GM12878 (cell line): ENCODE measurements around the gene TIPRL. TPM values are rescaled to one million over a fixed set of nuclear protein-coding genes. Genes with fewer than 3 reads are reported as not detected.

Experiments
- ATAC-seq: fragments of 200-7000 bp; cut with Tn5 transposase; 3 replicates; pipeline ENCODE4 v1.9.1; 2020; ENCODE audit warnings: mild to moderate bottlenecking, moderate library complexity
- BruUV-seq: library from RNA; stranded (reverse); fragments of 400-500 nt; replicated peaks from 2 replicates; lab custom pipeline; 2021; lab: Mats Ljungman, UMichigan
- CTCF ChIA-PET: fragments of 300-600 bp; sonication (Branson Sonifier 250); formaldehyde crosslinking; extraction: SDS; loops from one replicate; lab custom pipeline; 2021; ENCODE audit warnings: inconsistent platforms; lab: Yijun Ruan, JAX
- POLR2A ChIA-PET: fragments of 350-600 bp; formaldehyde crosslinking; extraction: SDS; loops from one replicate; lab custom pipeline; 2021; ENCODE audit warnings: inconsistent platforms; lab: Charles Lee
- RAD21 ChIA-PET: fragments of 300-600 bp; sonication (Branson Sonifier 250); formaldehyde crosslinking; loops from one replicate; lab custom pipeline; 2023; ENCODE audit warnings: antibody characterized with exemption; ENCODE audit not compliant: unreplicated experiment; lab: Charles Lee
- SMC1A ChIA-PET: fragments of 300-600 bp; sonication (Branson Sonifier 250); formaldehyde crosslinking; loops from one replicate; lab custom pipeline; 2023; ENCODE audit not compliant: unreplicated experiment, uncharacterized antibody; lab: Charles Lee
- DNase-seq: peaks from one replicate; pipeline ENCODE4 v3.0.0-alpha.2; 2011; ENCODE audit warnings: low read depth, low spot score
- FAIRE-seq: peaks from 3 replicates; lab custom pipeline; 2011; peaks lifted over from hg19 to GRCh38; lab: Jason Lieb, UNC
- H2AFZ ChIP-seq: 2 replicates; pipeline ENCODE4 v1.6.0; 2011; ENCODE audit warnings: low read depth, low read length, control low read depth; ENCODE audit not compliant: control insufficient read depth
- H3K27ac ChIP-seq: 2 replicates; pipeline ENCODE4 v1.5.1; 2011; ENCODE audit warnings: control low read depth; ENCODE audit not compliant: control insufficient read depth, insufficient read depth
- H3K27me3 ChIP-seq, 2 experiments: replicated peaks in 1 of 2; 2 replicates each; pipeline versions ENCODE4 v1.6.0 to v1.6.1; 2011; ENCODE audit warnings: low read length in 1 of 2; ENCODE audit not compliant: control insufficient read depth in 2 of 2, insufficient read depth in 2 of 2
- H3K36me3 ChIP-seq, 2 experiments: 2 replicates each; pipeline ENCODE4 v1.5.1; 2011; ENCODE audit warnings: low read length in 1 of 2; ENCODE audit not compliant: control insufficient read depth in 2 of 2, insufficient read depth in 2 of 2
- H3K4me1 ChIP-seq: 2 replicates; pipeline ENCODE4 v1.6.1; 2011; ENCODE audit warnings: mild to moderate bottlenecking, low read length, moderate library complexity, mixed read lengths; ENCODE audit not compliant: control insufficient read depth, insufficient read depth
- H3K4me2 ChIP-seq: 2 replicates; pipeline ENCODE4 v1.6.0; 2011; ENCODE audit warnings: control low read depth; ENCODE audit not compliant: control insufficient read depth, insufficient read depth
- H3K4me3 ChIP-seq: fragments of 200-600 bp; sonication (generic); 2 replicates; pipeline ENCODE4 v1.5.1; 2016
- H3K79me2 ChIP-seq: 2 replicates; pipeline ENCODE4 v1.6.0; 2011; ENCODE audit warnings: low read length; ENCODE audit not compliant: control insufficient read depth, insufficient read depth
- H3K9ac ChIP-seq: 2 replicates; pipeline ENCODE4 v1.8.0; 2011; ENCODE audit warnings: low read length, control low read depth, mixed read lengths; ENCODE audit not compliant: control insufficient read depth, insufficient read depth
- H3K9me3 ChIP-seq: replicated peaks from 3 replicates; pipeline ENCODE4 v1.5.1; 2011; ENCODE audit warnings: mild to moderate bottlenecking, low read length; ENCODE audit not compliant: control insufficient read depth, insufficient read depth
- H4K20me1 ChIP-seq: 2 replicates; pipeline ENCODE4 v1.6.0; 2011; ENCODE audit not compliant: control insufficient read depth, insufficient read depth
- GATAD2B ChIP-seq: fragments of 450-650 bp; conservative IDR thresholded peaks from 2 replicates; pipeline ENCODE4 v1.6.1; 2017; ENCODE audit warnings: low read depth, mild to moderate bottlenecking, moderate library complexity
- LARP7 ChIP-seq: fragments of 450-650 bp; IDR thresholded peaks from 2 replicates; pipeline ENCODE4 v1.6.1; 2017; ENCODE audit warnings: mild to moderate bottlenecking
- MTA3 ChIP-seq: IDR thresholded peaks from 2 replicates; pipeline ENCODE4 v1.6.1; 2012; ENCODE audit warnings: low read length, inconsistent platforms, borderline replicate concordance
- SMAD1 ChIP-seq: fragments of 450-650 bp; IDR thresholded peaks from 2 replicates; pipeline ENCODE4 v1.6.1; 2018; ENCODE audit warnings: mild to moderate bottlenecking, low read depth; ENCODE audit not compliant: partially characterized antibody
- SPI1 ChIP-seq: IDR thresholded peaks from 2 replicates; pipeline ENCODE4 v1.6.1; 2011; ENCODE audit warnings: low read depth, mild to moderate bottlenecking, low read length, moderate library complexity, borderline replicate concordance; ENCODE audit not compliant: insufficient read depth
- SREBF2 ChIP-seq: IDR thresholded peaks from 2 replicates; pipeline ENCODE4 v1.6.1; 2012; ENCODE audit warnings: mild to moderate bottlenecking, low read length
- TCF12 ChIP-seq: IDR thresholded peaks from 2 replicates; pipeline ENCODE4 v1.6.1; 2011; ENCODE audit warnings: low read depth, mild to moderate bottlenecking, low read length
- ZNF384 ChIP-seq: IDR thresholded peaks from 2 replicates; pipeline ENCODE4 v1.6.1; 2012; ENCODE audit warnings: low read depth, mild to moderate bottlenecking, low read length, improper control_type of control experiment, borderline replicate concordance
- ZNF622 ChIP-seq: fragments of 450-650 bp; IDR thresholded peaks from 2 replicates; pipeline ENCODE4 v1.6.1; 2017; ENCODE audit warnings: mild to moderate bottlenecking, inconsistent platforms
- WGBS: methylation state at CpG from one replicate; pipeline ENCODE4 v1.1.6; 2016; ENCODE audit warnings: low lambda C conversion rate; ENCODE audit not compliant: insufficient replicate concordance, insufficient coverage; ENCODE audit errors: missing lambda C conversion rate; 5-methylcytosine and 5-hydroxymethylcytosine counted together
- in situ Hi-C: fragments of 300-500 bp; cut with MboI; formaldehyde crosslinking; loops from 9 replicates; pipeline ENCODE4 v1.14.3; 2018; ENCODE audit warnings: mixed read lengths
- intact Hi-C: fragments of 100-400 bp; cut with micrococcal nuclease; formaldehyde crosslinking; loops from one replicate; pipeline ENCODE4 v1.14.2; 2022; ENCODE audit not compliant: unreplicated experiment
- polyA plus RNA-seq, 11 experiments: library from polyadenylated mRNA; depleted of rRNA in 4 of 11; unstranded in 6 of 11; stranded (reverse) in 5 of 11; fragments of >200 nt; fragmentation: Nextera tagmentation in 4 of 11; fragmentation: Illumina TruSeq in 1 of 11; extraction: Ambion mirVana in 4 of 11; extraction: Trizol in 1 of 11; gene quantifications; 1 replicate in 1 of 11; 2 replicates in 10 of 11; pipeline versions ENCODE4 v1.2.1 to v1.2.3, GENCODE V29; 2011 to 2016; ENCODE audit warnings: inconsistent platforms in 2 of 11, missing spikeins in 2 of 11, low read depth in 1 of 11
- total RNA-seq, 4 experiments: library from RNA; depleted of rRNA in 3 of 4; stranded (reverse); fragments of >200 nt in 3 of 4; fragmentation: Illumina TruSeq in 1 of 4; extraction: Trizol in 1 of 4; gene quantifications; 2 replicates each; pipeline versions ENCODE4 v1.2.1 to v1.2.3, GENCODE V29; 2013 to 2021
- TF ChIP-seq, protein P1 (sequence below): fragments of 450-650 bp; IDR thresholded peaks from 2 replicates; pipeline ENCODE4 v1.6.1; 2017; ENCODE audit warnings: mild to moderate bottlenecking, low read depth, inconsistent platforms; ENCODE audit not compliant: poor library complexity, severe bottlenecking
- TF ChIP-seq, protein P2 (sequence below): fragments of 450-650 bp; IDR thresholded peaks from 2 replicates; pipeline ENCODE4 v1.6.1; 2017; ENCODE audit warnings: low read depth, mild to moderate bottlenecking, moderate library complexity
- TF ChIP-seq, protein P3 (sequence below): IDR thresholded peaks from 2 replicates; pipeline ENCODE4 v1.6.1; 2012; ENCODE audit warnings: improper control_type of control experiment, low read depth, low read length; ENCODE audit not compliant: insufficient replicate concordance

Gene TIPRL
- total and polyA plus RNA-seq, 10 of the 15 experiments (the other 5 are each of a cell fraction or from before 2014, with no cell fraction given) = 36.4 to 72.1 (median 49.9) TPM

- no peak overlapping the region for H3K4me3 ChIP-seq
- ChIA-PET CTCF (interaction anchor here (0.6 to 1.2 kb wide), 4 partner anchors 15 to 336 kb away, joined by 3 read pairs; no protein-coding TSS in a partner anchor), POLR2A (no interaction called here), RAD21 (no interaction called here), SMC1A (no interaction called here)
- peaks cover 8% of the 10 kb centered on the region for H3K4me1 ChIP-seq
- peaks cover 11 to 20% of the 10 kb centered on the region in 2 experiments; a peak in 3 of 4 replicates for H3K27me3 ChIP-seq
- H4K20me1 ChIP-seq = no peaks in the 10 kb centered on the region
- H3K36me3 ChIP-seq = no peaks in the 10 kb centered on the region
- in situ Hi-C loops = no loop called here
- BruUV-seq = no TSS peak
- H2AFZ ChIP-seq = no peak overlapping the region
- H3K27ac ChIP-seq = no peak overlapping the region
- ATAC-seq (no peak), FAIRE-seq (no peak), DNase-seq (no peak)
- intact Hi-C loops = no loop called here
- no peaks in the 10 kb centered on the region for H3K9me3 ChIP-seq
- no peak overlapping the region for H3K9ac ChIP-seq
- no peaks in the 10 kb centered on the region for H3K79me2 ChIP-seq
- H3K4me2 ChIP-seq = no peak overlapping the region
- WGBS = 73% methylated on average over 5 of the region's 5 CpGs
- TF ChIP-seq GATAD2B (no peak), SMAD1 (no peak), ZNF622 (no peak), ZNF384 (no peak), LARP7 (no peak), TCF12 (no peak), SPI1 (no peak), MTA3 (no peak), SREBF2 (no peak)
- TF ChIP-seq, protein P1, sequence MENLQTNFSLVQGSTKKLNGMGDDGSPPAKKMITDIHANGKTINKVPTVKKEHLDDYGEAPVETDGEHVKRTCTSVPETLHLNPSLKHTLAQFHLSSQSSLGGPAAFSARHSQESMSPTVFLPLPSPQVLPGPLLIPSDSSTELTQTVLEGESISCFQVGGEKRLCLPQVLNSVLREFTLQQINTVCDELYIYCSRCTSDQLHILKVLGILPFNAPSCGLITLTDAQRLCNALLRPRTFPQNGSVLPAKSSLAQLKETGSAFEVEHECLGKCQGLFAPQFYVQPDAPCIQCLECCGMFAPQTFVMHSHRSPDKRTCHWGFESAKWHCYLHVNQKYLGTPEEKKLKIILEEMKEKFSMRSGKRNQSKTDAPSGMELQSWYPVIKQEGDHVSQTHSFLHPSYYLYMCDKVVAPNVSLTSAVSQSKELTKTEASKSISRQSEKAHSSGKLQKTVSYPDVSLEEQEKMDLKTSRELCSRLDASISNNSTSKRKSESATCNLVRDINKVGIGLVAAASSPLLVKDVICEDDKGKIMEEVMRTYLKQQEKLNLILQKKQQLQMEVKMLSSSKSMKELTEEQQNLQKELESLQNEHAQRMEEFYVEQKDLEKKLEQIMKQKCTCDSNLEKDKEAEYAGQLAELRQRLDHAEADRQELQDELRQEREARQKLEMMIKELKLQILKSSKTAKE = no peak
- TF ChIP-seq, protein P2, sequence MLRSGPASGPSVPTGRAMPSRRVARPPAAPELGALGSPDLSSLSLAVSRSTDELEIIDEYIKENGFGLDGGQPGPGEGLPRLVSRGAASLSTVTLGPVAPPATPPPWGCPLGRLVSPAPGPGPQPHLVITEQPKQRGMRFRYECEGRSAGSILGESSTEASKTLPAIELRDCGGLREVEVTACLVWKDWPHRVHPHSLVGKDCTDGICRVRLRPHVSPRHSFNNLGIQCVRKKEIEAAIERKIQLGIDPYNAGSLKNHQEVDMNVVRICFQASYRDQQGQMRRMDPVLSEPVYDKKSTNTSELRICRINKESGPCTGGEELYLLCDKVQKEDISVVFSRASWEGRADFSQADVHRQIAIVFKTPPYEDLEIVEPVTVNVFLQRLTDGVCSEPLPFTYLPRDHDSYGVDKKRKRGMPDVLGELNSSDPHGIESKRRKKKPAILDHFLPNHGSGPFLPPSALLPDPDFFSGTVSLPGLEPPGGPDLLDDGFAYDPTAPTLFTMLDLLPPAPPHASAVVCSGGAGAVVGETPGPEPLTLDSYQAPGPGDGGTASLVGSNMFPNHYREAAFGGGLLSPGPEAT = no peak
- TF ChIP-seq, protein P3, sequence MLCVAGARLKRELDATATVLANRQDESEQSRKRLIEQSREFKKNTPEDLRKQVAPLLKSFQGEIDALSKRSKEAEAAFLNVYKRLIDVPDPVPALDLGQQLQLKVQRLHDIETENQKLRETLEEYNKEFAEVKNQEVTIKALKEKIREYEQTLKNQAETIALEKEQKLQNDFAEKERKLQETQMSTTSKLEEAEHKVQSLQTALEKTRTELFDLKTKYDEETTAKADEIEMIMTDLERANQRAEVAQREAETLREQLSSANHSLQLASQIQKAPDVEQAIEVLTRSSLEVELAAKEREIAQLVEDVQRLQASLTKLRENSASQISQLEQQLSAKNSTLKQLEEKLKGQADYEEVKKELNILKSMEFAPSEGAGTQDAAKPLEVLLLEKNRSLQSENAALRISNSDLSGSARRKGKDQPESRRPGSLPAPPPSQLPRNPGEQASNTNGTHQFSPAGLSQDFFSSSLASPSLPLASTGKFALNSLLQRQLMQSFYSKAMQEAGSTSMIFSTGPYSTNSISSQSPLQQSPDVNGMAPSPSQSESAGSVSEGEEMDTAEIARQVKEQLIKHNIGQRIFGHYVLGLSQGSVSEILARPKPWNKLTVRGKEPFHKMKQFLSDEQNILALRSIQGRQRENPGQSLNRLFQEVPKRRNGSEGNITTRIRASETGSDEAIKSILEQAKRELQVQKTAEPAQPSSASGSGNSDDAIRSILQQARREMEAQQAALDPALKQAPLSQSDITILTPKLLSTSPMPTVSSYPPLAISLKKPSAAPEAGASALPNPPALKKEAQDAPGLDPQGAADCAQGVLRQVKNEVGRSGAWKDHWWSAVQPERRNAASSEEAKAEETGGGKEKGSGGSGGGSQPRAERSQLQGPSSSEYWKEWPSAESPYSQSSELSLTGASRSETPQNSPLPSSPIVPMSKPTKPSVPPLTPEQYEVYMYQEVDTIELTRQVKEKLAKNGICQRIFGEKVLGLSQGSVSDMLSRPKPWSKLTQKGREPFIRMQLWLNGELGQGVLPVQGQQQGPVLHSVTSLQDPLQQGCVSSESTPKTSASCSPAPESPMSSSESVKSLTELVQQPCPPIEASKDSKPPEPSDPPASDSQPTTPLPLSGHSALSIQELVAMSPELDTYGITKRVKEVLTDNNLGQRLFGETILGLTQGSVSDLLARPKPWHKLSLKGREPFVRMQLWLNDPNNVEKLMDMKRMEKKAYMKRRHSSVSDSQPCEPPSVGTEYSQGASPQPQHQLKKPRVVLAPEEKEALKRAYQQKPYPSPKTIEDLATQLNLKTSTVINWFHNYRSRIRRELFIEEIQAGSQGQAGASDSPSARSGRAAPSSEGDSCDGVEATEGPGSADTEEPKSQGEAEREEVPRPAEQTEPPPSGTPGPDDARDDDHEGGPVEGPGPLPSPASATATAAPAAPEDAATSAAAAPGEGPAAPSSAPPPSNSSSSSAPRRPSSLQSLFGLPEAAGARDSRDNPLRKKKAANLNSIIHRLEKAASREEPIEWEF = no peak
These were observed 40.6 kb upstream of the TIPRL start for GRCh38 chr1:168138134-168138533.
